GM10248 (cell line): ENCODE results near the gene ATG12.
"Not testable (repeated sequence)": the region's sequence is repeated elsewhere in the genome, so short reads cannot be mapped to it uniquely, and the experiment has no call there.

Experiments
- CTCF ChIA-PET: fragments of 300-600 bp; sonication (Branson Sonifier 250); formaldehyde crosslinking; extraction: SDS; loops from one replicate; lab custom pipeline; 2021; ENCODE audit warnings: antibody characterized with exemption; lab: Yijun Ruan, JAX
- POLR2A ChIA-PET: fragments of 350-650 bp; sonication (Branson Sonifier 250); formaldehyde crosslinking; extraction: SDS; loops from one replicate; lab custom pipeline; 2020; ENCODE audit warnings: antibody characterized with exemption; lab: Yijun Ruan, JAX
- DNase-seq: peaks from one replicate; pipeline ENCODE4 v3.0.0; 2012; ENCODE audit errors: extremely low spot score
- TF ChIP-seq, protein P1 (sequence below): IDR thresholded peaks from 2 replicates; pipeline ENCODE4 v1.5.1; 2012; ENCODE audit warnings: mild to moderate bottlenecking, low read depth; ENCODE audit errors: extremely low read depth, missing control alignments, control extremely low read depth

The ATG12 gene

DNA sequence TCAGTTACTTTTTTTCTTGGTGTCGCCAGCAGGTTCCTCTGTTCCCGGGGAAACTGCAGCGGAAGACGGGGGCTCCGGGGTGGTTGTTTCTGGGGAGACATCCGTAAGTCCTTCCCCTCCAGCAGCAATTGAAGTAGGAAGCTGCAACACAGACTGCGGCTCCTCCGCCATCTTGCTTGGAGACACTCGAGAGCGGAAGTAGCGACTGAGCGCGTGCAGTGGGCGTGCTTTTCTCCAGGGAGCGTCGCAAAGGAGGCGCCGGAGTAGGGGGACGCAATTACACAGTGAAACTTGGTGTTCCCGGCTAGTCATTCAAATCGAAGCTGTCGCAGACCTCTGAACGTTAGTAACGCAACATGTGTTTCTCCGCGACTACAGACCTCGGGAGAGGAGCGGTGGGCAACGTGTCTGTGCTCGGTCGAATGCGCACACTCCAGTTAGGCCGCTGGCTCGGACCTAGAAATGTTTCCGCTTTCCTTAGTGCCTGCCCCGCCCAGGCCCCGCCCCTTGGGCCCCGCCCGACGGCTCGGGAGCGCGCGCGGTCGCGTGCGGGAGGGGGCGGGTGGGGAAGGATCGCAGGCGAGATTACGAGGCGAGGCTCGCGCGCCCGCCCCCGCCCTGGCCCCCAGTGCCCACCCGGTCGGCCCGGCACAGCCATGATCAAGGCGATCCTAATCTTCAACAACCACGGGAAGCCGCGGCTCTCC, at the start of gene ATG12, which contains the start of gene AP3S1:
Gene ATG12, minus strand, starts transcription at position 184 of the 707 bp plus-strand sequence. Its CDS starts 13 bp downstream, at position 171.
Gene AP3S1, plus strand, starts transcription at position 554 of the 707 bp plus-strand sequence. Its CDS starts 103 bp downstream, at position 657.
- DNase-seq = peak; percentile 89
- TF ChIP-seq, protein P1, sequence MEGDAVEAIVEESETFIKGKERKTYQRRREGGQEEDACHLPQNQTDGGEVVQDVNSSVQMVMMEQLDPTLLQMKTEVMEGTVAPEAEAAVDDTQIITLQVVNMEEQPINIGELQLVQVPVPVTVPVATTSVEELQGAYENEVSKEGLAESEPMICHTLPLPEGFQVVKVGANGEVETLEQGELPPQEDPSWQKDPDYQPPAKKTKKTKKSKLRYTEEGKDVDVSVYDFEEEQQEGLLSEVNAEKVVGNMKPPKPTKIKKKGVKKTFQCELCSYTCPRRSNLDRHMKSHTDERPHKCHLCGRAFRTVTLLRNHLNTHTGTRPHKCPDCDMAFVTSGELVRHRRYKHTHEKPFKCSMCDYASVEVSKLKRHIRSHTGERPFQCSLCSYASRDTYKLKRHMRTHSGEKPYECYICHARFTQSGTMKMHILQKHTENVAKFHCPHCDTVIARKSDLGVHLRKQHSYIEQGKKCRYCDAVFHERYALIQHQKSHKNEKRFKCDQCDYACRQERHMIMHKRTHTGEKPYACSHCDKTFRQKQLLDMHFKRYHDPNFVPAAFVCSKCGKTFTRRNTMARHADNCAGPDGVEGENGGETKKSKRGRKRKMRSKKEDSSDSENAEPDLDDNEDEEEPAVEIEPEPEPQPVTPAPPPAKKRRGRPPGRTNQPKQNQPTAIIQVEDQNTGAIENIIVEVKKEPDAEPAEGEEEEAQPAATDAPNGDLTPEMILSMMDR = no peak
- POLR2A ChIA-PET = interaction anchor here (0.5 kb wide), 1 partner anchor 570 kb away, joined by 4 read pairs; no protein-coding TSS in a partner anchor
- CTCF ChIA-PET = interaction anchor here (1.0 to 3.0 kb wide), 5 partner anchors 8 to 227 kb away, joined by 3 to 15 read pairs (median 8); no protein-coding TSS in a partner anchor

DNA sequence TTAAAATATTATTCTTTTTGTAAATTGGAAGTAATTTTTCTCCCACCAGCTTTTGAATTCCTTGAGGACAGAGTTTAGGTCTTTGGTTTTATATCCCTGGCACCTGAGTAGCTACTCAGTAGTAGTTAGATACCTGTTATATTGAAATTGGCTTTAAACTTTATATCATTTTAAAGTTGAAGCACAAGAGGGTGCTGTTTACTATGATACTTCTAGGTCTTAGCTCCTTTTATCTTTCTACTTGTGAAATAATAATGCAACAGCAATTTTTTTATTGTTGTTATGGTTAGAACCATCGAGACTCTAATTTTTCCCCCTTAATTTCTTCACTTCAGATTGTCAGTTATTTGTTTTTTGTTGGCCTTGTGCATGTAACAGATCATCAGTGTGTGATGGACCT, 46.7 kb upstream of the ATG12 start:
- POLR2A ChIA-PET = no interaction called here
- TF ChIP-seq, protein P1 = no peak
- DNase-seq = no peak
- CTCF ChIA-PET = interaction anchor here (0.7 kb wide), 1 partner anchor 148 kb away, joined by 3 read pairs; no protein-coding TSS in a partner anchor

DNA sequence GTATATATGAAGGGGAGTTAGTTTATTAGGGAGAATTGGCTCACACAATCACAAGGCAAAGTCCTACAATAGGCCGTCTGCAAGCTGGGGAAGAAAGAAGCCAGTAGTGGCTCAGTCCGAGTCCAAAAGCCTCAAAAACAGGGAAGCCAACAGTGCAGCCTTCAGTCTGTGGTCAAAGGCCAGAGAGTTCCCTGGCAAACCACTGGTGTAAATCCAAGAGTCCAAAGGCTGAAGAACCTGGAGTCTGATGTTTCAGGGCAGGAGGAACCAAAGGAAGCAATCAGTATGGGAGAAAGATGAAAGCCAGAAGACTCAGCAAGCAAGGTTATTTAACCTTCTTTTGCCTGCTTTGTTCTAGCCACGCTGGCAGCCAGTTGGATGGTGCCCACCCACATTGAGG, 43.8 kb upstream of the ATG12 start:
- DNase-seq, CTCF ChIA-PET: not testable (repeated sequence)

DNA sequence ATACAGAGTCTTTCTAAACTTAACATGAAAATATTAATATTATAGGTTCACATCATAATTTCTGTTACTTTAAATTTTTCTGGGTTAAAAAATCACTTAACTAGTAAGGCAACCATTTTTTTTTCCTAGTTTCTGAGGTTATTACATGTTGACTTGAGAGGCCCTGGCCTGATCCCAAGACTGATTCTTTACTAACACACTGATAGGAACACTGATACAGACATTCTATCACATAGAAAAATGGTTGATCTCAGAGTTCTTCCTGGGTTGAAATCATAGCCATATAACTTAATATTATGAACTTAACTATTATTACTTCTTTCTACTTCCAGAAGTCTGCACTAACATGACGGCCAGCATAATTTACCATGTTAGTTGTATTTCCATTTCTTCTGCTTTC, 43.3 kb upstream of the ATG12 start:
- POLR2A ChIA-PET = no interaction called here
- no peak for DNase-seq
- TF ChIP-seq, protein P1 = no peak
- CTCF ChIA-PET = no interaction called here

More for the DNA sequence above, 43.8 kb upstream of the ATG12 start:
- POLR2A ChIA-PET = not testable (repeated sequence)

DNA sequence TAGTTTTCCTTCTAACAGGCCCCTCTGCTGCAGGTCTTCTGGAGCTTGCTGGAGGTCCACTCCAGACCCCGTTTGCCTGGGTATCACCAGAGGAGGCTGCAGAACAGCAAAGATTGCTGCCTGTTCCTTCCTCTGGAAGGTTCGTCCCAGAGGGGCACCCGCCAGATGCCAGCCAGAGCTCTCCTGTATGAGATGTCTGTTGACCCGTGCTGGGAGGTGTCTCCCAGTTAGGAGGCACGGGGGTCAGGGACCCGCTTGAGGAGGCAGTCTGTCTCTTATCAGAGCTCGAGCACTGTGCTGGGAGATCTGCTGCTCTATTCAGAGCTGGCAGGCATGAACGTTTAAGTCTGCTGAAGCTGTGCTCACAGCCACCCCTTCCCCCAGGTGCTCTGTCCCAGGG, 41.1 kb upstream of the ATG12 start:
- DNase-seq, POLR2A ChIA-PET: not testable (repeated sequence)
- CTCF ChIA-PET = interaction anchor here (1.5 kb wide), 1 partner anchor 12 kb away, joined by 3 read pairs; no protein-coding TSS in a partner anchor

DNA sequence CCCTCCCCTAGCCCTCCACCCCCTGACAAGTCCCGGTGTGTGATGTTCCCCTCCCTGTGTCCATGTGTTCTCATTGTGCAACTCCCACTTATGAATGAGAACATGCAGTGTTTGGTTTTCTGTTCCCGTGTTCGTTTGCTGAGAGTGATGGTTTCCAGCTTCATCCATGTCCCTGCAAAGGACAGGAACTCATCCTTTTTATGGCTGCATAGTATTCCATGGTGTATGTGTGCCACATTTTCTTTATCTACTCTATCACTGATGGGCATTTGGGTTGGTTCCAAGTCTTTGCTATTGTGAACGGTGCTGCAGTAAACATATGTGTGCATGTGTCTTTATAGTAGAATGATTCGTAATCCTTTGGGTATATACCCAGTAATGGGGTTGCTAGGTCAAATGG, 36.0 kb upstream of the ATG12 start:
- DNase-seq, CTCF ChIA-PET, POLR2A ChIA-PET: not testable (repeated sequence)

DNA sequence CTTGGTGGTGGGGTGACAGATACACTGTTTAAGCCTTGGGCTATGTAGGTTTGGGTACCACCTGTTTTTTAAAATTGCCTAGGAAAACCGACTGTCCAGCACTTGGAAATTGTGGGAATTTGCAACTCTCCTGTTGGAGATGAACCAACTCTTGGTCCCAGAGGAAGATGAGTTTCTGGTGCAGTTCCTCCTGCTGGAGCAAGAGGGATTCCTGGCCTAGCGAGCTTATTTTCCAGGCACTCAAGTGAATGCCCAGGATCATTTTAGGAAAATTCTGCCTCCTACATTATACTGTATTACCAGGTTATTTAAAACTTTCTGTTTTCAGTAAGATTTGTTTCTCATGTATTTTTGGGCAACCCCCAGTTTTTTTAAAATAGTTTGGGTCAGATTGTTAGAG, 34.1 kb upstream of the ATG12 start:
- ChIA-PET POLR2A (no interaction called here), CTCF (no interaction called here)
- DNase-seq = no peak
- TF ChIP-seq, protein P1 = no peak

DNA sequence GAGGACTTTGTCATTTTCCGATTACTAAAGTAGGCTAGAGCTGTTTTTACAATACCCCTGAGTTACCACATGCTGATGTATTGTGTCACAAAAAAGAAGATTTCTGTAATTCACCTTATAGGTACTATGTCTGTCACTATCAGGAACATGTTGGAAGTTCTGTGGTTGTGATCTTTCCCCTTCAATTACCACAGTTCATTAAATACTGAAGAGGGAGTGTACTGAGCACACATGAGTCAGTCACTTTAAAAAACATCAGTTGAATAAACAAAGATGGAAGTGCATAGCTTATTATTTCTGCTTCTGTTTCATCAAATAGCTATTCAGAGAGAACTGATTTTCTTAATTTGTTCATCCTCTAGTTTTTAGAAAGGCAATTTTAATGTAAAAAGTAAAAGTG, 32.0 kb upstream of the ATG12 start:
- no peak for DNase-seq
- TF ChIP-seq, protein P1 = no peak
- POLR2A ChIA-PET = no interaction called here
- CTCF ChIA-PET = no interaction called here
